K562 (cell line): Measurements from ENCODE around the gene HMGCL. TPM values are rescaled to one million over a fixed set of nuclear protein-coding genes. Genes with fewer than 3 reads are reported as not detected.

Source experiments
- ATAC-seq: fragments of 200-7000 bp; cut with Tn5 transposase; 3 replicates; pipeline ENCODE4 v1.9.1; 2020; ENCODE audit warnings: moderate library complexity
- BruUV-seq: library from RNA; stranded (reverse); fragments of 400-500 nt; replicated peaks from 2 replicates; lab custom pipeline; 2021; lab: Mats Ljungman, UMichigan
- CTCF ChIA-PET: fragments of 300-600 bp; formaldehyde crosslinking; extraction: SDS; loops from one replicate; lab custom pipeline; 2021; ENCODE audit warnings: low intra/inter-chr PET ratio; lab: Yijun Ruan, JAX
- POLR2A ChIA-PET: fragments of 300-600, 350-650 bp; sonication (Branson Sonifier 250); formaldehyde crosslinking; extraction: SDS; loops from one replicate; lab custom pipeline; 2021; ENCODE audit warnings: antibody characterized with exemption, inconsistent platforms; lab: Yijun Ruan, JAX
- DNase-seq, 4 experiments: peaks; one replicate each; pipeline versions ENCODE4 v3.0.0 to v3.0.0-alpha.2; 2011 to 2018; ENCODE audit warnings: low spot score in 3 of 4, mixed read lengths in 3 of 4; ENCODE audit errors: extremely low read depth in 1 of 4
- FAIRE-seq: peaks from 2 replicates; lab custom pipeline; 2011; peaks lifted over from hg19 to GRCh38; lab: Jason Lieb, UNC
- H2AFZ ChIP-seq: 2 replicates; pipeline ENCODE4 v1.6.0; 2011; ENCODE audit warnings: low read depth, low read length, control low read depth, inconsistent platforms
- H3K27ac ChIP-seq: fragments of 200-600 bp; 3 replicates; pipeline ENCODE4 v1.8.0; 2011; ENCODE audit warnings: low read depth, mild to moderate bottlenecking, control low read depth, inconsistent platforms, low read length, moderate library complexity, mixed read lengths; ENCODE audit errors: extremely low read depth
- H3K27me3 ChIP-seq, 2 experiments: fragments of 300-600 bp in 1 of 2; 2 replicates in 1 of 2; 3 replicates in 1 of 2; pipeline versions ENCODE4 v1.6.0 to v1.8.0; 2011; ENCODE audit warnings: inconsistent platforms in 2 of 2, low read length in 2 of 2, mild to moderate bottlenecking in 1 of 2, mixed read lengths in 1 of 2, moderate library complexity in 1 of 2; ENCODE audit not compliant: control insufficient read depth in 2 of 2, insufficient read depth in 2 of 2
- H3K36me3 ChIP-seq: fragments of 300-600 bp; 3 replicates; pipeline ENCODE4 v1.8.0; 2011; ENCODE audit warnings: mild to moderate bottlenecking, low read length, inconsistent platforms; ENCODE audit not compliant: control insufficient read depth, insufficient read depth
- H3K4me1 ChIP-seq, 2 experiments: fragments of 200-600 bp in 1 of 2; replicated peaks in 1 of 2; 2 replicates in 1 of 2; 3 replicates in 1 of 2; pipeline versions ENCODE4 v1.5.1 to v1.8.0; 2011; ENCODE audit warnings: inconsistent platforms in 2 of 2, low read length in 2 of 2, mild to moderate bottlenecking in 1 of 2, mixed read lengths in 1 of 2, moderate library complexity in 1 of 2; ENCODE audit not compliant: control insufficient read depth in 2 of 2, insufficient read depth in 2 of 2
- H3K4me2 ChIP-seq: 2 replicates; pipeline ENCODE4 v1.6.1; 2011; ENCODE audit warnings: low read length, control low read depth, inconsistent platforms, mixed read lengths; ENCODE audit not compliant: insufficient read depth
- H3K4me3 ChIP-seq: fragments of 200-600 bp; sonication (generic), shearing (Covaris generic); 2 replicates; pipeline ENCODE4 v1.5.1; 2016; ENCODE audit warnings: control low read depth, inconsistent platforms
- H3K79me2 ChIP-seq: fragments of 200-600 bp; 3 replicates; pipeline ENCODE4 v1.8.0; 2011; ENCODE audit warnings: low read length, inconsistent platforms; ENCODE audit not compliant: control insufficient read depth, insufficient read depth
- H3K9ac ChIP-seq, 2 experiments: 2 replicates each; pipeline versions ENCODE4 v1.6.0 to v1.6.1; 2011; ENCODE audit warnings: low read depth in 2 of 2, low read length in 2 of 2, control low read depth in 1 of 2, inconsistent platforms in 1 of 2, mild to moderate bottlenecking in 1 of 2, mixed read lengths in 1 of 2; ENCODE audit not compliant: insufficient read depth in 1 of 2
- H3K9me1 ChIP-seq: one replicate; pipeline ENCODE4 v1.6.0; 2011; ENCODE audit warnings: inconsistent platforms, mild to moderate bottlenecking, low read length, moderate library complexity; ENCODE audit not compliant: control insufficient read depth, insufficient read depth
- H3K9me3 ChIP-seq: replicated peaks from 2 replicates; pipeline ENCODE4 v1.5.1; 2011; ENCODE audit warnings: low read depth, low read length, inconsistent platforms; ENCODE audit not compliant: control insufficient read depth, insufficient read depth
- H4K20me1 ChIP-seq: replicated peaks from 2 replicates; pipeline ENCODE4 v1.6.1; 2011; ENCODE audit warnings: low read length, inconsistent platforms, mixed read lengths; ENCODE audit not compliant: control insufficient read depth, insufficient read depth
- ATF3 ChIP-seq, 2 experiments: fragments of 450-650 bp in 1 of 2; sonication (generic) in 1 of 2; formaldehyde crosslinking in 1 of 2; IDR thresholded peaks in 1 of 2; conservative IDR thresholded peaks in 1 of 2; 2 replicates each; pipeline versions ENCODE4 v1.6.1 to v1.8.1; 2016 to 2023; ENCODE audit warnings: mild to moderate bottlenecking in 2 of 2, moderate library complexity in 2 of 2, inconsistent platforms in 1 of 2, missing genetic modification reagents in 1 of 2
- MYC ChIP-seq, 2 experiments: fragments of 250-450 bp in 1 of 2; sonication (Bioruptor Pico) in 1 of 2; IDR thresholded peaks; 2 replicates each; pipeline versions ENCODE4 v1.5.1 to v1.6.1; 2012 to 2021; ENCODE audit warnings: low read depth in 2 of 2, borderline replicate concordance in 1 of 2, improper control_type of control experiment in 1 of 2, low read length in 1 of 2, mild to moderate bottlenecking in 1 of 2, moderate library complexity in 1 of 2
- NONO ChIP-seq, 2 experiments: fragments of 200-400 bp in 1 of 2; fragments of 450-650 bp in 1 of 2; formaldehyde crosslinking in 1 of 2; IDR thresholded peaks; 2 replicates each; pipeline ENCODE4 v1.6.1; 2017; ENCODE audit warnings: low read depth in 2 of 2, mild to moderate bottlenecking in 2 of 2, moderate library complexity in 2 of 2, low read length in 1 of 2
- SAP30 ChIP-seq: fragments of 200-600 bp; sonication (generic); IDR thresholded peaks from 2 replicates; pipeline ENCODE4 v1.6.1; 2012; ENCODE audit warnings: borderline replicate concordance, low read depth, mild to moderate bottlenecking, moderate library complexity, low read length, control low read depth, inconsistent platforms; ENCODE audit not compliant: insufficient read depth, poor library complexity, severe bottlenecking
- SMC3 ChIP-seq: conservative IDR thresholded peaks from 2 replicates; pipeline ENCODE4 v1.6.1; 2011; ENCODE audit warnings: low read depth, low read length, improper control_type of control experiment; ENCODE audit not compliant: insufficient read depth
- TBL1XR1 ChIP-seq, 2 experiments: IDR thresholded peaks; 2 replicates each; pipeline ENCODE4 v1.6.1; 2012; ENCODE audit warnings: improper control_type of control experiment in 2 of 2, low read length in 2 of 2, mild to moderate bottlenecking in 1 of 2
- ZNF175 ChIP-seq: fragments of 200-800 bp; sonication (Bioruptor generic); IDR thresholded peaks from 2 replicates; pipeline ENCODE4 v1.6.1; 2016; ENCODE audit warnings: low read depth, mild to moderate bottlenecking, missing genetic modification characterization, missing compliant biosample characterization
- ZNF263 ChIP-seq: sonication (generic); formaldehyde crosslinking; IDR thresholded peaks from 2 replicates; pipeline ENCODE4 v1.8.0; 2022; ENCODE audit warnings: mild to moderate bottlenecking, missing genetic modification reagents, borderline replicate concordance
- ZNF398 ChIP-seq: fragments of 250-450 bp; sonication (Bioruptor Pico); IDR thresholded peaks from 2 replicates; pipeline ENCODE4 v1.8.0; 2021; ENCODE audit warnings: moderate library complexity, mild to moderate bottlenecking, inconsistent platforms
- WGBS: fragments of 100-300 bp; shearing (Covaris generic); methylation state at CpG from one replicate; pipeline ENCODE4 v1.1.6; 2016; ENCODE audit warnings: low coverage, mixed read lengths; ENCODE audit not compliant: insufficient coverage; ENCODE audit errors: missing lambda C conversion rate; 5-methylcytosine and 5-hydroxymethylcytosine counted together
- in situ Hi-C: fragments of 300-500 bp; cut with MboI; formaldehyde crosslinking; loops from 4 replicates; pipeline ENCODE4 v1.15.0; 2018; ENCODE audit warnings: inconsistent platforms, mixed read lengths
- intact Hi-C: fragments of 100-400 bp; cut with micrococcal nuclease; formaldehyde crosslinking; loops from 2 replicates; pipeline ENCODE4 v1.14.2; 2022
- polyA plus RNA-seq, 8 experiments: library from polyadenylated mRNA; depleted of rRNA in 4 of 8; stranded (reverse) in 5 of 8; unstranded in 3 of 8; fragments of >200 nt; fragmentation: Nextera tagmentation in 2 of 8; fragmentation: Illumina TruSeq in 1 of 8; extraction: Ambion mirVana in 2 of 8; extraction: Trizol in 1 of 8; gene quantifications; 2 replicates each; pipeline versions ENCODE4 v1.2.1 to v1.2.3, GENCODE V29; 2011 to 2014; ENCODE audit warnings: inconsistent platforms in 1 of 8, missing spikeins in 1 of 8
- total RNA-seq, 7 experiments: library from RNA; depleted of rRNA in 6 of 7; stranded (reverse); fragments of >200 nt in 6 of 7; fragmentation: Illumina TruSeq in 2 of 7; extraction: Trizol in 2 of 7; gene quantifications; 2 replicates each; pipeline versions ENCODE4 v1.2.1 to v1.2.3, GENCODE V29; 2011 to 2021; ENCODE audit warnings: low replicate concordance in 1 of 7

The HMGCL gene
- total and polyA plus RNA-seq, 9 of the 15 experiments (the other 6 are each of a cell fraction or from before 2014, with no cell fraction given): 18.0 to 82.2 (median 24.2) TPM

GRCh38 chr1:23854568-23854967, 29.3 kb upstream of the HMGCL start:
- Histone ChIP-seq H3K4me2 (no peak overlapping the region), H2AFZ (no peak overlapping the region), H3K27me3 (no peaks in the 10 kb centered on the region), H3K27ac (no peak overlapping the region), H3K4me3 (no peak overlapping the region), H3K9ac (no peak overlapping the region), H3K79me2 (no peaks in the 10 kb centered on the region), H3K4me1 (no peaks in the 10 kb centered on the region), H3K36me3 (peaks cover 13% of the 10 kb centered on the region), H3K9me1 (no peaks in the 10 kb centered on the region), H3K9me3 (no peaks in the 10 kb centered on the region), H4K20me1 (no peaks in the 10 kb centered on the region)
- peak in 3 of 4 experiments; percentile 27 to 53 (median 34) for DNase-seq
- POLR2A ChIA-PET: interaction anchor here (0.9 kb wide), 1 partner anchor 53 kb away, joined by 3 read pairs; no protein-coding TSS in a partner anchor
- 2% methylated on average over 2 of the region's 2 CpGs for WGBS
- FAIRE-seq: peak; percentile 81
- peak; percentile 88 for ATAC-seq
- in situ Hi-C loops (no loop called here), intact Hi-C loops (loop anchor here (1.0 kb wide), 2 partner anchors 45 to 82 kb away; no protein-coding TSS in a partner anchor)
- no TSS peak for BruUV-seq
- CTCF ChIA-PET: interaction anchor here (1.2 to 1.3 kb wide), 2 partner anchors 43 to 45 kb away, joined by 3 to 5 read pairs; no protein-coding TSS in a partner anchor
- TF ChIP-seq ZNF398 (no peak), NONO (IDR thresholded peaks at IDR 0.05; ENCODE audit: low read depth in 2 of 2, low read length in 1 of 2) (no peak), ZNF263 (CRISPR knock-in tag) (no peak), ATF3 (IDR thresholded peaks at IDR 0.05) (no peak), ATF3 (CRISPR knock-in tag; conservative IDR thresholded peaks at IDR 0.05) (no peak), TBL1XR1 (IDR thresholded peaks at IDR 0.05; ENCODE audit: low read length in 2 of 2) (no peak), SMC3 (peak; percentile 35; the same call in 1 of the 2 replicates), MYC (IDR thresholded peaks at IDR 0.05; ENCODE audit: low read depth, low read length) (no peak), MYC (CRISPR knock-in tag; IDR thresholded peaks at IDR 0.05; ENCODE audit: borderline replicate concordance, low read depth) (no peak), SAP30 (no peak), ZNF175 (CRISPR knock-in tag) (no peak)
